Activated naive CD4-positive, alpha-beta T cell treated with anti-CD3 and anti-CD28 coated beads, Interleukin-2, amount 50 U/mL, for 16 hours (primary cell): ENCODE data around the gene OR52K2.
"Not testable (repeated sequence)": the region's sequence is repeated elsewhere in the genome, so short reads cannot be mapped to it uniquely, and the experiment has no call there.

ENCODE experiments used
- DNase-seq: peaks from one replicate; pipeline ENCODE4 v3.0.0-alpha.2; 2020

OR52K2 gene

DNA sequence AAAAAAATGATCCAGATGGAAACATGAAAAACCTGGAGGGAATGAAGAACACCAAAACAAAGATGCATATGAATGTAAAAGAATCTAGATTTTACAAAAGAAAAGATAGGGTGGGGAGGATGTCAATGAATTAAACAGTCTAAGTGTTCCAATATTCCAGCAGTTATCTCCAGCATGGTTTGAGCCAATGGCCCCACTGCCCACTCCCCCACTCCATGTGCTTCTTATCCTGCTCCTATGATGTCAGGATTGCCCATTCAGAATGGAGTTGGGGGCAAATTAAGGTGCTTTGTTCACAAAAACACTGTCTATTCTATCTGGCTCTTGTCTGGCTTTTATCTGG lies 32.1 kb downstream of the OR52K2 start:
- DNase-seq = no peak

DNA sequence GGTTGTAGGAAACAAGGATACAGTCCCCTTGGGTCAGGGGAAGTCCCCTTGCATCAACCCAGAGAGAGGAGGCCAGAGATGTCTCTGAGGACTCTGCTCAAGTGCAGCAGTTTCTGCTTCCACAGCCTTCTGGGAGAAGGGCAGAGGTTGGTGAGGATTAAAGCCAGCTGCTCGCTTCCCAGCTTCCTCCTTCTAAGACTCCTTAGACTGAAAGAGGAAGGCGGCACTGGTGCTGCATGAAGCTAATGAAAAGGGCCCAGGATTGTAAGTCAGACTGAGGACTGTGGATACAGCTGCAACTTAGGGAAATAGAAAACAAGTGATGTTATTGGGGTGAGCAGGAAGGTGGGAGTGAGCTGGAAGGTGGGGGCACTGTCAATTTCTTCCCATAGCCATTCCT lies 33.4 kb downstream of the OR52K2 start, which contains the start of gene OR52K1:
Gene OR52K1, plus strand, starts transcription at position 202 of the 400 bp plus-strand sequence. CDS start 6,255 bp downstream, outside the sequence.
- no peak for DNase-seq

DNA sequence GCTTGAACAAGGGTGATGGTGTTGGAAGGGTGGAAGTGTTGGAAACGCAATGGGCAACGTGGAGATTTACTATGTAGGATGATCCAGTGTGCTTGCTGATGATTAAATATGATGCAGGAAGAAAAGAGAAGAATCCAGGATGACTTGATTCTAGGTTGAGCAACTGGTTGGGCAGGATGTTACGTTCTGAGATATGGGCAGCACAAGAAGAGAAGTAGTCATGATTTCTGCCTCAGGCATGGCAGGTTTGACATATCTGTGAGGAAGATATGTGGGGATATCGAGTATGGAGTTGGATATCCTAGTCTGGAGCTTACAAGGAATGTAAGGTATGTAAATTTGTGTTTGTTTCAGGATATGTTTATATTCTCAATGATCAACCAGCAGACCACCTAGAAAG lies 35.2 kb downstream of the OR52K2 start:
- DNase-seq = no peak

DNA sequence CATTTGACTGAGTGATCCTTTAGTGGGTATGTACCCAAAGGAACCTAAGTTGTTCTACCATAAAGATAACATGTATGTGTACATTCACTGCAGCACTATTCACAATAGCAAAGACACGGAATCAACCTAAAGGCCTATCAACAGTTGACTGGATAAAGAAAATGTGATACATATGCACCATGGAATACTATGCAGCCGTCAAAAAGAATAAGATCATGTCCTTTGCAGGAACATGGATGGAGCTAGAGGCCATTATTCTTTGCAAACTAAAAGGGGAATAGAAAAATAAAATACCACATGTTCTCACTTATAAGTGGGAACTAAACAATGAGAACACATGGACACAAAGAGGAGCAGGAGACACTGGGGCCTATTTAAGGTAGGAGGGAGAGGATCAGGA lies 42.3 kb downstream of the OR52K2 start:
- DNase-seq = not testable (repeated sequence)

DNA sequence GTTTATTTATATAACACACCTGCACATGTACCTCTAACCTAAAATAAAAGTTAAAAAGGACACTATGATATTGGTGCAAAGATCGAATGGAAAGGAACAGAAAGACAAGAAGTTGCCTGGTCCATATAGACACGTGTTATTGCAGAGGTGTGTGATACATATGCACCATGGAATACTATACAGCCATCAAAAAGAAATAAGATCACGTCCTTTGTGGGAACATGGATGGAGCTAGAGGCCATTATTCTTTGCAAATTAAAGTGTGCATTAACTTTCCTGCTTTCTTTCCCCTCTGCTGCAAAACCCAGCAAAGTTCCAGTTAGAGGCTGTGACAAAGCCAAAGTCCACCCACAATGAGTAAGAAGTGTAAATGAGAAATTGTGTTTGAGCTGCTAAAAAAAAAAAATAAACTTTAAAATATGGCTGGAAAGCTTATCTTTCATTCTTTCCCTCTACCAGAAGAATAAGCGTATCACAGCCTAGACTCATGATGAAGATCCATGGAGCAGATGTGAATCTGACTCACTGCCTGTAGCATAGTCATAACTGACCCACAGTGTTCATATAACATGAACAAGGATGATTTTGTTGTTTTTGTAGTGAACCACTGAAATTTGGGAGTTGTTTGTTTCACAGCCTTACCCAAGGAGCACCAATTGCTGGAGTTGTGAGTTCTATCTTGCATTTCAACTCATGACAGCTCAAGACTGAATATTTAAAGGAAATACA lies 42.9 kb downstream of the OR52K2 start:
- no peak for DNase-seq

DNA sequence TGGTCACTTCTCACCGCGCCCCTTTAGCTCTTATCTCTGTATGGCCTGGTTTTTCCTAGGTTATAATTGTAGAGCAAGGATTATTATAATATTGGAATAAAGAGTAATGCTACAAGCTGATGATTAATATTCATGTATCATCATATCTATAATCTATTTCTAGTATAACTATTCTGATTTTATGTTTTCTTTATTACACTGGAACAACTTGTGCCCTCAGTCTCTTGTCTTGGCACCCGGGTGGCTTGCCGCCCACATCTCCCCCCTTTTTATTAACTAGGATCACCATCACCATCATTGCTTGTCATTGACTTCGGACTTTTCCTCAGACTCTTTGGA lies 44.4 kb downstream of the OR52K2 start:
- no peak for DNase-seq

DNA sequence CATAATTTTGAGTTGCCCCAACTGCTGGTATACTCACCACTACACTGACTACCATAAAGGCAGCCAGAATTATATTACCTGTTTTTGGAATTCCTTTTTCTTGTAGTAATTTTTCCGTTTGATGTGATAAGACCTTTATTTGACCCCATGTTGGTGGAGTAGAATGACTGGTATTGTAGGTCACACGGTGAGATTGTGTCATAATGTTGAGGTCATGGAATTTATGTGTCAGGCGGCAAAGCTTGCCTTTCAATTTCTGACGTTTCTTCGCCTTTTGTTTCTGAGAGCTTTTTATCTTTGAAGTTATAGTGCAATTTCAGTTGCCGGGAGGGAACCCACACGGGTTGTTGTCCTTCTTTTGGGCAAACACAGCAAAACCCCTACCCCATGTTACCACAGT lies 46.4 kb downstream of the OR52K2 start:
- no peak for DNase-seq

DNA sequence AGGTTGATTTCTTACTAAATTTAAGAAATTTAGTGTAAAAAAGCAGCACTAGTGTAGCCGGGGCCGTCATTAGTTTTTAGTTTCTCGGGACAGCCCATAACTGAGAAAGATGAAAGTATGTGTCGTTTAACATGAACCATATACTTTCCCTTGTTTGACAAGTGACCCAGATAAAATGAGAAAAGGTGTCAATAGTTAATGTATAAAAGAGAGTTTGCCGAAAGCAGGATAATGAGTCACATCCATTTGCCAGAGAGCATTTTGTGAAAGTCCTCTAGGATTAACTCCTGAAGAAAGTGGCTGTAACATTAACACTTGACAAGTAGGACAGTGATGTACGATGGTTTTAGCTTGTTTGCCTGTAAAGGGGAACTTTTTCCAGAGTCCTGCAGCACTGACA lies 46.9 kb downstream of the OR52K2 start:
- no peak for DNase-seq

DNA sequence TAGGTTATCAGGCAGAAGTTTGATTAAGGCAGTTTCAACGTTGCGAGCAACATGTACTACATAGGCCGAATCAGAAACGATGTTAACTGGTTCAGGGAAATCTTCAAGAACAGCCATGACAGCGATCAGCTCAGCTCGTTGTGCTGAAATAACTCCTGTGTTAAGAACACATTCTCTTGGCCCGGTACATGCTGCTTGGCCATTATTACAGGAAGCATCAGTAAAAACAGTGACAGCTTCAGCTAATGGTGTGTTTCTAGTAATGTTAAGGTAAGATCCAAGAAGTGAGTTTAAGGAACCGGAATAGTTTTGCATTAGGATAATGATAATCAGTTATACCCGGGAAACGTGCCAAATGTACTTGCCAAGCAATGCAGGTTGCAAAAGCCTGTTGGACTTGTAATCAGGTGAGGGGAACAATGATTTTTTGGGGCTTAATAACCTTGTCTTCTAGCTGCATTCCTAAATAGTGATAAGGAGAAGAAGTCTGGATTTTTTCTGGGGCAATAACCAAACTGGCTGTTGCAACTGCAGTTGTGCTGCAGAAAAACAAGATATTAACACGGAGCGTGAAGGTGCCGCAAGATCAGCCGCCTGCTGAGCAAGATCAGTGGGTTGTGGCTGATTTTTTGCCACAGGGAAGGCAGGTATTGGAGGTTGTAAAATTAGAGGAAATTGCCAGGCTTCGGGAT lies 47.6 kb downstream of the OR52K2 start:
- no peak for DNase-seq
